GM18861 (cell line): ENCODE measurements around the gene LRP2.
A peak's percentile ranks its signal among the peaks of the same experiment; 100 is the strongest.

Experiments used
- ATAC-seq: cut with Tn5 transposase; IDR thresholded peaks from one replicate; pipeline ENCODE4 v1.9.1; 2021; ENCODE audit not compliant: unreplicated experiment

Gene LRP2

GRCh38 chr2:169131587-169132512 lies 230.5 kb downstream of the LRP2 start:
- ATAC-seq: peak; percentile 78

- ATAC-seq: no peak
Observed at GRCh38 chr2:169129703-169130243, 232.6 kb downstream of the LRP2 start.

GRCh38 chr2:169119851-169120250 lies 242.5 kb downstream of the LRP2 start:
- no peak for ATAC-seq

- no peak for ATAC-seq
Observed at GRCh38 chr2:169119123-169119760, 243.1 kb downstream of the LRP2 start.

GRCh38 chr2:169118060-169118459 lies 244.3 kb downstream of the LRP2 start:
- no peak for ATAC-seq

GRCh38 chr2:169116993-169117392 lies 245.3 kb downstream of the LRP2 start:
- no peak for ATAC-seq

- no peak for ATAC-seq
Observed at GRCh38 chr2:169116327-169116726, 246.0 kb downstream of the LRP2 start.

GRCh38 chr2:169114056-169114455 lies 248.3 kb downstream of the LRP2 start:
- no peak for ATAC-seq

- ATAC-seq: no peak
Observed at GRCh38 chr2:169112841-169113240, 249.5 kb downstream of the LRP2 start.

- ATAC-seq: no peak
Observed at GRCh38 chr2:169110916-169111315, 251.4 kb downstream of the LRP2 start.

- ATAC-seq: no peak
Observed at GRCh38 chr2:169110419-169110818, 251.9 kb downstream of the LRP2 start.

GRCh38 chr2:169109502-169110409 lies 252.6 kb downstream of the LRP2 start:
- ATAC-seq: no peak

- no peak for ATAC-seq
Observed at GRCh38 chr2:169108099-169108884, 254.0 kb downstream of the LRP2 start.

- ATAC-seq: peak; percentile 92
Observed at GRCh38 chr2:169107645-169108044, 254.7 kb downstream of the LRP2 start.

- no peak for ATAC-seq
Observed at GRCh38 chr2:169106563-169107545, 255.5 kb downstream of the LRP2 start.

GRCh38 chr2:169106134-169106533 lies 256.2 kb downstream of the LRP2 start:
- ATAC-seq: no peak

GRCh38 chr2:169105476-169105875 lies 256.9 kb downstream of the LRP2 start:
- ATAC-seq: no peak

- ATAC-seq: no peak
Observed at GRCh38 chr2:169104848-169105247, 257.5 kb downstream of the LRP2 start.

GRCh38 chr2:169095621-169096105 lies 266.7 kb downstream of the LRP2 start:
- ATAC-seq: peak; percentile 31
